Testis (tissue), 3 donors: ENCODE data around the gene TMEM273. TPM values are rescaled to one million over a fixed set of nuclear protein-coding genes. Genes with fewer than 3 reads are reported as not detected.

ENCODE experiments used
- DNase-seq: peaks from one replicate; pipeline ENCODE4 v3.0.0-alpha.2; 2019
- H3K27ac ChIP-seq, 2 donors: fragments of 200-600 bp; sonication (generic); one replicate each; pipeline ENCODE4 v1.5.1; 2019
- H3K27me3 ChIP-seq: fragments of 200-600 bp; sonication (generic); one replicate; pipeline ENCODE4 v1.5.1; 2019
- H3K36me3 ChIP-seq: fragments of 200-600 bp; sonication (generic); one replicate; pipeline ENCODE4 v1.5.1; 2017; ENCODE audit warnings: low read depth; ENCODE audit errors: missing control alignments
- H3K4me1 ChIP-seq: fragments of 200-600 bp; sonication (generic); one replicate; pipeline ENCODE4 v1.5.1; 2019
- H3K4me3 ChIP-seq, 2 donors: fragments of 200-600 bp; sonication (generic); one replicate each; pipeline ENCODE4 v1.5.1; 2017 to 2019
- H3K9me3 ChIP-seq: fragments of 200-600 bp; sonication (generic); one replicate; pipeline ENCODE4 v1.5.1; 2017
- CTCF ChIP-seq, 3 experiments: fragments of 450-650 bp in 2 of 3; fragments of 200-600 bp in 1 of 3; sonication (generic) in 1 of 3; IDR thresholded peaks; one replicate each; pipeline ENCODE4 v1.5.1; 2016 to 2019; ENCODE audit warnings: antibody characterized with exemption in 3 of 3, mild to moderate bottlenecking in 2 of 3, moderate library complexity in 1 of 3
- POLR2A ChIP-seq: fragments of 450-650 bp; IDR thresholded peaks from one replicate; pipeline ENCODE4 v1.6.1; 2017; ENCODE audit warnings: antibody characterized with exemption, mild to moderate bottlenecking, moderate library complexity
- WGBS, 2 donors: methylation state at CpG; one replicate each; pipeline ENCODE4 v1.1.5; 2018; 5-methylcytosine and 5-hydroxymethylcytosine counted together
- intact Hi-C: fragments of 100-400 bp; cut with DNase I; formaldehyde crosslinking; loops from one replicate; pipeline ENCODE4 v1.15.1; 2023; ENCODE audit warnings: low total_unique reads
- polyA plus RNA-seq: library from polyadenylated mRNA; stranded (reverse); fragments of 350-450 nt; fragmentation: Illumina TruSeq; extraction: RNeasy Lipid Tissue Mini Kit (QIAGEN cat#74804); gene quantifications from one replicate; pipeline ENCODE4 v1.2.3, GENCODE V29; 2014; ENCODE audit warnings: low read depth, low replicate concordance; ENCODE audit not compliant: insufficient read depth
- total RNA-seq, 2 donors: library from RNA; depleted of rRNA; stranded (reverse); fragments of >200 nt; gene quantifications; one replicate each; pipeline ENCODE4 v1.2.3, GENCODE V29; 2016

The TMEM273 gene
- total and polyA plus RNA-seq, 3 donors from 2014 or later: 4.5 to 8.2 (median 5.3) TPM

- DNase-seq: no peak
- no peaks in the 10 kb centered on the region for H3K36me3 ChIP-seq
- no peaks in the 10 kb centered on the region for H3K9me3 ChIP-seq
- no peak overlapping the region for H3K4me3 ChIP-seq
- TF ChIP-seq CTCF (IDR thresholded peaks at IDR 0.05) (no peak), POLR2A (no peak)
- no peaks in the 10 kb centered on the region for H3K27me3 ChIP-seq
- H3K4me1 ChIP-seq: no peaks in the 10 kb centered on the region
- no peak overlapping the region for H3K27ac ChIP-seq
- 71 to 78% methylated on average over 5 to 6 of the region's 6 CpGs for WGBS, 2 donors
- intact Hi-C loops: no loop called here
These were observed 17.4 kb downstream of the TMEM273 start for GRCh38 chr10:49170632-49171325.

- intact Hi-C loops: no loop called here
- no peaks in the 10 kb centered on the region for H3K36me3 ChIP-seq
- no peak overlapping the region for H3K4me3 ChIP-seq
- TF ChIP-seq CTCF (IDR thresholded peaks at IDR 0.05): no peak
- TF ChIP-seq POLR2A: no peak
- H3K27me3 ChIP-seq: no peaks in the 10 kb centered on the region
- no peaks in the 10 kb centered on the region for H3K4me1 ChIP-seq
- H3K27ac ChIP-seq: no peak overlapping the region
- 95 to 96% methylated on average over 3 to 4 of the region's 4 CpGs for WGBS, 2 donors
- DNase-seq: no peak
- no peaks in the 10 kb centered on the region for H3K9me3 ChIP-seq
These were observed 18.4 kb downstream of the TMEM273 start for GRCh38 chr10:49169776-49170175.

DNA sequence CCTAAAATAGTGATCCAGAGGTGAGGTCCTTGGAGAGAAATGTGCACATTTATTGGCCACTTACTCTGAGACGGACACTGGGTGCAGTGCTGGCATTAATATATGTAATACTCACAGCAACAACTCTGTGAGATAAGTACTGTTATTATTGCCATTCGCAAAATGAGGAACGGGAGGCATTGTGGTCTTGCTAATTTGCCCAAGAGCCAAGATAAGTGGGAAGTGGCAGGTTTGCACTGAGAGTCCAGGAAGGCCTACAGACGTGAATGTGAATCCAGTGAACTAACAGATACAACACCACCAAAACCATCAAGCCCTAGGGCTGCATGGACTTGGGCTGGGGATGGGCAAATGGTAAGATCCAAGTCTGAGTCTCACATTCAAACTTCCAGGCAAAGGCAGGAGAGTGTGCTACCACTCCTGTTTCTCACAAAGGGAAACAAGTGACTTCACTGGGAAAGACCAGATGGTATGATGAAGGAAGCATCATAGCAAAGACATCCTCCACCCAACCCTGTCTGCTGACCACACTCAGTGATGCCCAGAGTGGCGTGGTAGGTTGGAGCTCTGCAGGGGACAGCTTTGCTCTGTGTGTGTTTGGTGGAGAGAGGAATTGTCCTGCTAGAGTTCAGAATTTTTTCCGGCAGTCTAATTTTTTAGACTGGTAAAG lies 19.2 kb downstream of the TMEM273 start:
- no peaks in the 10 kb centered on the region for H3K27me3 ChIP-seq
- H3K4me1 ChIP-seq: no peaks in the 10 kb centered on the region
- intact Hi-C loops: no loop called here
- H3K4me3 ChIP-seq: no peak overlapping the region
- no peak overlapping the region for H3K27ac ChIP-seq
- WGBS, 2 donors: 83 to 87% methylated on average over 6 of the region's 6 CpGs
- TF ChIP-seq CTCF (IDR thresholded peaks at IDR 0.05) (no peak), POLR2A (no peak)
- no peaks in the 10 kb centered on the region for H3K9me3 ChIP-seq
- no peak for DNase-seq
- no peaks in the 10 kb centered on the region for H3K36me3 ChIP-seq

GRCh38 chr10:49168171-49168540 lies 20.0 kb downstream of the TMEM273 start:
- Histone ChIP-seq H3K4me3 (no peak overlapping the region), H3K27me3 (no peaks in the 10 kb centered on the region), H3K36me3 (no peaks in the 10 kb centered on the region), H3K9me3 (no peaks in the 10 kb centered on the region), H3K27ac (no peak overlapping the region), H3K4me1 (no peaks in the 10 kb centered on the region)
- intact Hi-C loops: no loop called here
- DNase-seq: no peak
- TF ChIP-seq CTCF (IDR thresholded peaks at IDR 0.05): no peak
- no peak for TF ChIP-seq POLR2A
- 83 to 87% methylated on average over 4 of the region's 4 CpGs for WGBS, 2 donors
